ENCODE results near the gene PRR7.

DNA sequence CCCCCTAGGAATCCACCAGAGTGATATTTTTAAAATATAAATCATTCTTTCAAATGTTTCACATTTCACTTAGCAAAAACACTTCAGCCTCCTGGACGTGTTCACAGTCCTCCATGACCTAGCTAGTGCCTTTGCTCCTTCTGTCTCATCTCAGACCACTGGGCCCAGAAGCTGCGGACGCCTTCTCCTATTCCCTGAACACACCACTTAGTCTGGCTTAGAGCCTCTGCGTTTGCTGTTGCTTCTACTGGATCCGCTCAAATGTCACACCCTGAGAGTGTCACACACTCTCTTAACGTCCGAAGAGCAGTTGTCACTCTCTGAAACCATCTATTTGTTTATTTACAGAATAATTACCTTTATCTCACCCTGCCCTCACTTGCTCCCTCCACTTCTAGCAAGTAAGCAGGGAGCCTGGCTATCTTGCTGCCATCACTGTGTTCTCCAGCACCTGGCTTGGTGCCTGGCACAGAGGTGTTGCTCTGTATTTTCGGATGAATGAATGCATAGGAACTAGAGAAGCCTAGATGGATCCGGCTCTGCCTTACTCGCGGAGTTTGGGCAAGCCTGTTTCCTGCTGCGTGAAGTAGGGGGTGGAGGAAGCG, 21.3 kb upstream of the PRR7 start:
- TF ChIP-seq POLR2A (IDR thresholded peaks at IDR 0.05) (no peak), EP300 (IDR thresholded peaks at IDR 0.05) (no peak), POLR2AphosphoS5 (IDR thresholded peaks at IDR 0.05) (no peak)
- TF ChIP-seq, protein P1, sequence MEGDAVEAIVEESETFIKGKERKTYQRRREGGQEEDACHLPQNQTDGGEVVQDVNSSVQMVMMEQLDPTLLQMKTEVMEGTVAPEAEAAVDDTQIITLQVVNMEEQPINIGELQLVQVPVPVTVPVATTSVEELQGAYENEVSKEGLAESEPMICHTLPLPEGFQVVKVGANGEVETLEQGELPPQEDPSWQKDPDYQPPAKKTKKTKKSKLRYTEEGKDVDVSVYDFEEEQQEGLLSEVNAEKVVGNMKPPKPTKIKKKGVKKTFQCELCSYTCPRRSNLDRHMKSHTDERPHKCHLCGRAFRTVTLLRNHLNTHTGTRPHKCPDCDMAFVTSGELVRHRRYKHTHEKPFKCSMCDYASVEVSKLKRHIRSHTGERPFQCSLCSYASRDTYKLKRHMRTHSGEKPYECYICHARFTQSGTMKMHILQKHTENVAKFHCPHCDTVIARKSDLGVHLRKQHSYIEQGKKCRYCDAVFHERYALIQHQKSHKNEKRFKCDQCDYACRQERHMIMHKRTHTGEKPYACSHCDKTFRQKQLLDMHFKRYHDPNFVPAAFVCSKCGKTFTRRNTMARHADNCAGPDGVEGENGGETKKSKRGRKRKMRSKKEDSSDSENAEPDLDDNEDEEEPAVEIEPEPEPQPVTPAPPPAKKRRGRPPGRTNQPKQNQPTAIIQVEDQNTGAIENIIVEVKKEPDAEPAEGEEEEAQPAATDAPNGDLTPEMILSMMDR (IDR thresholded peaks at IDR 0.05), result no peak
